T-cell (primary cell): ENCODE results near the gene CHRNB2. TPM values are rescaled to one million over a fixed set of nuclear protein-coding genes. Genes with fewer than 3 reads are reported as not detected.

Experiments
- ATAC-seq, 4 experiments: fragments of 200-7000 bp in 3 of 4; fragments of 150-1000 bp in 1 of 4; cut with Tn5 transposase; replicated peaks in 1 of 4; 1 replicate in 3 of 4; 2 replicates in 1 of 4; pipeline ENCODE4 v1.10.0; 2021; ENCODE audit warnings: moderate library complexity in 3 of 4, mild to moderate bottlenecking in 2 of 4, moderate number of reproducible peaks in 1 of 4
- CTCF ChIA-PET, 2 donors: fragments of 300-600 bp; sonication (Branson Sonifier 250); formaldehyde crosslinking; loops; one replicate each; lab custom pipeline; 2022; ENCODE audit warnings: antibody characterized with exemption in 2 of 2; lab: Charles Lee
- POLR2A ChIA-PET, 2 donors: fragments of 300-600 bp; sonication (Branson Sonifier 250); formaldehyde crosslinking; loops; one replicate each; lab custom pipeline; 2022; ENCODE audit warnings: antibody characterized with exemption in 2 of 2; lab: Charles Lee
- DNase-seq, 35 experiments: peaks; one replicate each; pipeline versions ENCODE4 v3.0.0 to v3.0.0-alpha.2; 2013 to 2023
- H3K27ac ChIP-seq: one replicate; pipeline ENCODE4 v1.5.1; 2013; ENCODE audit warnings: low read length
- H3K27me3 ChIP-seq, 2 experiments: replicated peaks in 1 of 2; 1 replicate in 1 of 2; 2 replicates in 1 of 2; pipeline versions ENCODE4 v1.6.1 to v1.7.0; 2013; ENCODE audit warnings: low read length in 1 of 2, mixed read lengths in 1 of 2; ENCODE audit not compliant: control insufficient read depth in 2 of 2, insufficient read depth in 2 of 2; ENCODE audit errors: extremely low read depth in 1 of 2
- H3K36me3 ChIP-seq, 2 donors: 1 replicate in 1 of 2; 2 replicates in 1 of 2; pipeline versions ENCODE4 v1.6.1 to v1.7.0; 2013; ENCODE audit warnings: low read length in 1 of 2; ENCODE audit not compliant: control insufficient read depth in 2 of 2, insufficient read depth in 1 of 2; ENCODE audit errors: extremely low read depth in 1 of 2
- H3K4me1 ChIP-seq, 2 experiments: 1 replicate in 1 of 2; 2 replicates in 1 of 2; pipeline versions ENCODE4 v1.6.1 to v1.7.0; 2013; ENCODE audit warnings: low read length in 2 of 2, mixed read lengths in 1 of 2; ENCODE audit not compliant: insufficient read depth in 2 of 2, control insufficient read depth in 1 of 2; ENCODE audit errors: extremely low read depth in 1 of 2
- H3K4me3 ChIP-seq, 2 donors: 1 replicate in 1 of 2; 2 replicates in 1 of 2; pipeline versions ENCODE4 v1.5.1 to v1.7.0; 2013; ENCODE audit warnings: mild to moderate bottlenecking in 2 of 2, low read length in 1 of 2, moderate library complexity in 1 of 2; ENCODE audit not compliant: control insufficient read depth in 1 of 2; ENCODE audit errors: extremely low read depth in 1 of 2
- H3K9me3 ChIP-seq: 2 replicates; pipeline ENCODE4 v1.7.0; 2013
- H3K27ac Mint-ChIP-seq, 2 donors: one replicate each; pipeline ENCODE4 v1.8.0; 2020 to 2021; ENCODE audit warnings: mild to moderate bottlenecking in 2 of 2, mixed read lengths in 2 of 2
- H3K27me3 Mint-ChIP-seq, 2 donors: one replicate each; pipeline ENCODE4 v1.8.0; 2021 to 2022; ENCODE audit warnings: mixed read lengths in 2 of 2
- H3K36me3 Mint-ChIP-seq: one replicate; pipeline ENCODE4 v1.8.0; 2021; ENCODE audit warnings: mixed read lengths
- H3K4me1 Mint-ChIP-seq, 3 donors: one replicate each; pipeline ENCODE4 v1.8.0; 2020 to 2022; ENCODE audit warnings: mixed read lengths in 3 of 3, mild to moderate bottlenecking in 1 of 3
- H3K4me3 Mint-ChIP-seq, 3 donors: one replicate each; pipeline ENCODE4 v1.8.0; 2020 to 2022; ENCODE audit warnings: mild to moderate bottlenecking in 3 of 3, mixed read lengths in 3 of 3, moderate library complexity in 3 of 3
- H3K9me3 Mint-ChIP-seq, 3 donors: one replicate each; pipeline ENCODE4 v1.8.0; 2020 to 2022; ENCODE audit warnings: mixed read lengths in 3 of 3
- WGBS: methylation state at CpG from one replicate; pipeline ENCODE4 v1.1.5; 2013; ENCODE audit warnings: missing lambda C conversion rate; ENCODE audit not compliant: insufficient coverage; 5-methylcytosine and 5-hydroxymethylcytosine counted together
- total RNA-seq, 35 experiments: library from RNA in 6 of 35; stranded (reverse) in 6 of 35; fragments of 120-200 nt in 1 of 35; gene quantifications; one replicate each; pipeline versions ENCODE4 v1.2.1 to v1.2.4 and lab custom pipeline; 2013 to 2026

The CHRNB2 gene
- total RNA-seq, 5 donors from 2014 or later (not counting 1 experiment from before 2014, with no cell fraction given), result 0.15 TPM; not detected in 4

- Histone ChIP-seq H3K4me3 (no peak overlapping the region), H3K36me3 (peaks cover 2 to 54% of the 10 kb centered on the region in 2 donors), H3K27me3 (no peaks in the 10 kb centered on the region), H3K27ac (no peak overlapping the region), H3K9me3 (no peaks in the 10 kb centered on the region), H3K4me1 (peaks cover 10 to 75% of the 10 kb centered on the region in 2 experiments)
- CTCF ChIA-PET, result interaction anchor here in 1 of 2 donors (1.0 kb wide), 2 partner anchors 8 to 44 kb away, joined by 3 read pairs; no protein-coding TSS in a partner anchor
- POLR2A ChIA-PET, result interaction anchor here in 1 of 2 donors (1.0 kb wide), 1 partner anchor 9 kb away, joined by 4 read pairs; no protein-coding TSS in a partner anchor
- ATAC-seq, result no peak
- no peak for DNase-seq
- Mint-ChIP-seq H3K4me1 (peaks cover 82 to 86% (median 82%) of the 10 kb centered on the region in 3 donors), H3K9me3 (no peaks in the 10 kb centered on the region), H3K36me3 (peaks cover 32% of the 10 kb centered on the region), H3K27ac (peak overlapping the region; percentile 13 to 55), H3K27me3 (no peaks in the 10 kb centered on the region), H3K4me3 (peak overlapping the region in 1 of 3 donors; percentile 96)
- 44% methylated on average over 2 of the region's 2 CpGs for WGBS
These were observed 35.7 kb downstream of the CHRNB2 start for GRCh38 chr1:154603317-154603716.

- Histone ChIP-seq H3K4me1 (peaks cover 23 to 81% of the 10 kb centered on the region in 2 experiments), H3K4me3 (no peak overlapping the region), H3K27ac (no peak overlapping the region), H3K36me3 (peaks cover 0 to 37% of the 10 kb centered on the region in 2 donors), H3K9me3 (no peaks in the 10 kb centered on the region), H3K27me3 (no peaks in the 10 kb centered on the region)
- Mint-ChIP-seq H3K4me1 (peaks cover 86 to 90% (median 87%) of the 10 kb centered on the region in 3 donors), H3K4me3 (peak overlapping the region; percentile 68 to 96 (median 95)), H3K27me3 (no peaks in the 10 kb centered on the region), H3K36me3 (peaks cover 27% of the 10 kb centered on the region), H3K9me3 (no peaks in the 10 kb centered on the region), H3K27ac (peak overlapping the region; percentile 75 to 78)
- POLR2A ChIA-PET, result interaction anchor here in 1 of 2 donors (0.6 kb wide), 1 partner anchor 12 kb away, joined by 3 read pairs; no protein-coding TSS in a partner anchor
- no peak for DNase-seq
- ATAC-seq, result no peak
- WGBS, result no CpG with 5 or more reads among the region's 2 CpGs
- CTCF ChIA-PET, result interaction anchor here (0.6 to 1.9 kb wide), 5 partner anchors 22 to 404 kb away, joined by 3 to 14 read pairs (median 3); no protein-coding TSS in a partner anchor
These were observed 38.0 kb downstream of the CHRNB2 start for GRCh38 chr1:154605534-154605933.

DNA sequence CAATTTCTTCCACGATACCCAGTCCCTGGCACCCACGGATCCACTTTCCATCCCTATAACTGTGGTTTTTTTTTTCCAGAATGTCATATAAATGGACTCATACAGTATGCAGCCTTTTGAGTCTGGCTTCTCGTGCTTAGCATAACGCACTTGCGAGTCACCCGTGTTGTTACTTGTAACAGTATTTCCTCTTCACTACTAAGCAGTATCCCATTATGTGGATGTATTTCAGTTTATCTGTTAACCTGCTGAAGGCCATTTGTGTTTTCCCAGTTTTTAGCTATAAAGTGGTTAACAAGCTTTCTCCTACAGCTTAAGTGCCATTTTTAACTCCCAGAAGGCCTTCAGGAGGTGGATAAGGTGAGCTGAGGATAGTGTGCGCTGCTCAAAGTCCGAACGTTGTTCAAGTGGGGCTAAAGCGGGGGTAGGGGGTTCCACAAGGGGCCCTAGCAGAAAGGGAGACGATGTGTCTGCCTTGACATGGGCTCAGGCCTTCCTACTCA is 39.6 kb downstream of the CHRNB2 start:
- peak in 2 of 4 experiments; percentile 10 to 21 for ATAC-seq

DNA sequence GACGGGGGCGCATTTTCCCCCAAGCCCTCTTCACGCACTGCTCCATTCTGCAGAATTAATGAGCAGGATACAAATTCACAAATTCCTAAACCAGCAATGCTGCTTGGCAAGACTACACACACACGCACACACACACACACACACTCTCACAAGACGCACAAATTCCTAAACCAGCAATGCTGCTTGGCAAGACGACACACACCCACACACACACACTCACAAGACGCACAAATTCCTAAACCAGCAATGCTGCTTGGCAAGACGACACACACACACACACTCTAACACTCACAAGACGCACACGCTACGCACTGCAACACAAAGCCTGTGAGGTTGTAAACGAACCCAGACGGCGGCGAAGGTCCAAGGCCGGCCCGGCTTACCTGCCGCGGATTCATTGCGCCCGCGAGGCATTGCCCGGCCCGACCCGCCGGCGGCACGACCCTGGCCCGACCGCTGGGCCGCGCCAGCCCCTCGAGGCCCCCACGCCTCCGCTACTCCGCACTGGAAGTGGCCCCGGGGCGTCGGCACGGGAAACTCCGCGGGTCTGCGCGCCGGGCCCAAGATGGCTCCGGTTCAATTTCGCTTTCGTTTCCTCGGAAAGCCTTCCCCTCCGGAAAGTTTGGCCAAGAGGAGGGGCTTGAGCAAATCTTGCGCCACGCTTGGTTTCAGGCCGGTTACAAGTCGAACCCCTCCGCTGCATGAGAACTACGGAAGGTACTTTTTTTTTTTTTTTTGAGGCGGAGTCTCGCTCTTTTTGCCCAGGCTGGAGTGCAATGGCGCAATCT is 40.2 kb downstream of the CHRNB2 start, which contains the start of gene ADAR:
ADAR (minus strand) TSS at position 578 of the 788 bp plus-strand sequence; CDS start at position 398, 180 bp downstream.
- WGBS, result under 1% methylated on average over 59 of the region's 59 CpGs
- no peaks in the 10 kb centered on the region for H3K27me3 Mint-ChIP-seq
- peak within 1 kb of the TSS; percentile 92 for H3K27ac ChIP-seq
- H3K4me3 Mint-ChIP-seq, result peak within 1 kb of the TSS; percentile 93 to 96 (median 95)
- peaks cover 77 to 88% (median 77%) of the 10 kb centered on the region in 3 donors for H3K4me1 Mint-ChIP-seq
- POLR2A ChIA-PET, result interaction anchor here in 1 of 2 donors (0.6 to 1.5 kb wide), 2 partner anchors 13 to 744 kb away, joined by 3 to 7 read pairs; no protein-coding TSS in a partner anchor
- peak; percentile 65 to 96 (median 88) for DNase-seq
- H3K9me3 Mint-ChIP-seq, result no peaks in the 10 kb centered on the region
- CTCF ChIA-PET, result interaction anchor here in 1 of 2 donors (0.6 to 1.1 kb wide), 5 partner anchors 10 to 273 kb away, joined by 3 to 4 read pairs (median 3); no protein-coding TSS in a partner anchor
- no peaks in the 10 kb centered on the region for H3K9me3 ChIP-seq
- no peaks in the 10 kb centered on the region for H3K27me3 ChIP-seq
- H3K4me3 ChIP-seq, result peak within 1 kb of the TSS; percentile 79 to 81
- H3K36me3 ChIP-seq, result peaks cover 0 to 17% of the 10 kb centered on the region in 2 donors
- peaks cover 12% of the 10 kb centered on the region for H3K36me3 Mint-ChIP-seq
- H3K4me1 ChIP-seq, result peaks cover 23 to 59% of the 10 kb centered on the region in 2 experiments
- peak; percentile 84 to 87 (median 85) for ATAC-seq
- peak within 1 kb of the TSS; percentile 97 to 98 for H3K27ac Mint-ChIP-seq

More for the DNA sequence above, 39.6 kb downstream of the CHRNB2 start:
- peak overlapping the region; percentile 95 to 98 for H3K27ac Mint-ChIP-seq
- Histone ChIP-seq H3K27me3 (no peaks in the 10 kb centered on the region), H3K27ac (peak overlapping the region; percentile 92), H3K9me3 (no peaks in the 10 kb centered on the region), H3K36me3 (peaks cover 0 to 21% of the 10 kb centered on the region in 2 donors), H3K4me3 (peak overlapping the region; percentile 79 to 81), H3K4me1 (peaks cover 23 to 65% of the 10 kb centered on the region in 2 experiments)
- peaks cover 12% of the 10 kb centered on the region for H3K36me3 Mint-ChIP-seq
- no peaks in the 10 kb centered on the region for H3K9me3 Mint-ChIP-seq
- no peaks in the 10 kb centered on the region for H3K27me3 Mint-ChIP-seq
- H3K4me1 Mint-ChIP-seq, result peaks cover 82 to 94% (median 83%) of the 10 kb centered on the region in 3 donors
- CTCF ChIA-PET, result interaction anchor here in 1 of 2 donors (0.6 to 1.1 kb wide), 3 partner anchors 17 to 272 kb away, joined by 3 to 4 read pairs (median 3); no protein-coding TSS in a partner anchor
- POLR2A ChIA-PET, result no interaction called here
- peak in 4 of 35 experiments; percentile 7 to 29 (median 19) for DNase-seq
- 4% methylated on average over 4 of the region's 11 CpGs for WGBS
- H3K4me3 Mint-ChIP-seq, result peak overlapping the region; percentile 93 to 96 (median 95)

- H3K9me3 Mint-ChIP-seq, result no peaks in the 10 kb centered on the region
- H3K36me3 ChIP-seq, result peaks cover 0 to 9% of the 10 kb centered on the region in 2 donors
- POLR2A ChIA-PET, result interaction anchor here in 1 of 2 donors (0.5 to 1.5 kb wide), 3 partner anchors 12 to 743 kb away, joined by 3 to 7 read pairs (median 3); no protein-coding TSS in a partner anchor
- peak overlapping the region; percentile 92 for H3K27ac ChIP-seq
- no peaks in the 10 kb centered on the region for H3K27me3 ChIP-seq
- CTCF ChIA-PET, result interaction anchor here in 1 of 2 donors (0.6 to 1.0 kb wide), 3 partner anchors 10 to 54 kb away, joined by 3 to 4 read pairs (median 3); no protein-coding TSS in a partner anchor
- peak overlapping the region; percentile 97 to 98 for H3K27ac Mint-ChIP-seq
- peaks cover 70 to 79% (median 70%) of the 10 kb centered on the region in 3 donors for H3K4me1 Mint-ChIP-seq
- no peaks in the 10 kb centered on the region for H3K9me3 ChIP-seq
- H3K4me3 ChIP-seq, result peak overlapping the region; percentile 79 to 81
- peaks cover 23 to 52% of the 10 kb centered on the region in 2 experiments for H3K4me1 ChIP-seq
- 7% methylated on average over 18 of the region's 37 CpGs for WGBS
- DNase-seq (peak in 30 of 35 experiments; percentile 8 to 60 (median 24)), ATAC-seq (peak in 1 of 4 experiments; percentile 21)
- H3K36me3 Mint-ChIP-seq, result peaks cover 12% of the 10 kb centered on the region
- H3K27me3 Mint-ChIP-seq, result no peaks in the 10 kb centered on the region
- H3K4me3 Mint-ChIP-seq, result peak overlapping the region; percentile 93 to 96 (median 95)
These were observed 41.1 kb downstream of the CHRNB2 start for GRCh38 chr1:154608397-154609270.
